ENCODE results near the gene INTS1.
"Not testable (repeated sequence)": the region's sequence is repeated elsewhere in the genome, so short reads cannot be mapped to it uniquely, and the experiment has no call there.

Gene INTS1

DNA sequence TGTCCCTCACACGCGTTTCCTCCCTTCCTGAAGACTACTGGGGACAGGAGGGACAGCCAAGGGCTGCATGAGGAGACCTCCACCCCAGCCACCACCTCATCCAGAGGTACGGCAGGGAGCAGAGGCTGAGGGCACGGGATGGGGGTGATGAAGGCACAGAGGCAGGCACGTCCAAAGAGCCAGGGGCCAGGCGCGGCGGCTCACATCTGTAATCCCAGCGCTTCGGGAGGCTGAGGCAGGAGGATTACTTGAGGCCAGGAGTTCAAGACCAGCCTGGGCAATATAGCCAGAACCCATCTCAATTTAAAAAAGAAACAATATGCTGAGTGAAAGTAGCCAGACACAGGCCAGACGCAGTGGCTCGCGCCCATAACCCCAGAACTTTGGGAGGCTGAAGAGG, 48.2 kb downstream of the INTS1 start:
- DNase-seq = no peak
- Mint-ChIP-seq H3K27me3 (peaks cover 38% of the 10 kb centered on the region), H3K9me3 (no peaks in the 10 kb centered on the region), H3K27ac (no peak overlapping the region), H3K36me3 (no peaks in the 10 kb centered on the region), H3K4me1 (peaks cover 7% of the 10 kb centered on the region), H3K4me3 (no peak overlapping the region)
- CTCF ChIA-PET = no interaction called here

- DNase-seq = no peak
- Mint-ChIP-seq H3K36me3 (no peaks in the 10 kb centered on the region), H3K9me3 (no peaks in the 10 kb centered on the region), H3K4me3 (no peak overlapping the region), H3K27me3 (peaks cover 33% of the 10 kb centered on the region), H3K27ac (no peak overlapping the region), H3K4me1 (peaks cover 7% of the 10 kb centered on the region)
- CTCF ChIA-PET = no interaction called here
These were observed 48.8 kb downstream of the INTS1 start for GRCh38 chr7:1455241-1455939.

DNA sequence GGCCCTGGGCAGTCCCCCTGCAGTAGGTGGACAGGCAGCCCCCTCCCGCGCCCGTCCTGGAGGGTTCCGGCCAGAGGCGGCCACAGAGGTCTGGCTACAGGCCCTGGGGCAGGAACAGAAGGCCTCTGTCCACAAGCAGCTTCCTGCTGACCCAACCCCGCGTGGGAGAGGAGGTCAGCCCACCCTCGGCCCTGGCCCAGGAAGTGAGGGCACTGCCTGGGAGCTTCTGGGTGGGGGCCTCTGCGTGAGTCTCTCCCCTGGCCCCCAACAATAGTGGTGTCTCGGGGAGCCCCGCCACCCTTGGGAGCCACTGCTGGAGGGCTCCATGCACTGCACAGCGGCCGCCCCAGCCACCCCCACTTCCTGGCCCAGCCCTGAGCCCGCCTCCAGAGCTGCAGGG, 49.6 kb downstream of the INTS1 start:
- no peak overlapping the region for H3K4me3 Mint-ChIP-seq
- H3K4me1 Mint-ChIP-seq = peaks cover 4% of the 10 kb centered on the region
- no peak for DNase-seq
- no peak overlapping the region for H3K27ac Mint-ChIP-seq
- CTCF ChIA-PET = no interaction called here
- no peaks in the 10 kb centered on the region for H3K36me3 Mint-ChIP-seq
- no peaks in the 10 kb centered on the region for H3K9me3 Mint-ChIP-seq
- H3K27me3 Mint-ChIP-seq = peaks cover 28% of the 10 kb centered on the region

GRCh38 chr7:1452205-1452604, 52.0 kb downstream of the INTS1 start:
- Mint-ChIP-seq H3K36me3 (no peaks in the 10 kb centered on the region), H3K4me1 (no peaks in the 10 kb centered on the region), H3K27ac (no peak overlapping the region), H3K27me3 (peaks cover 11% of the 10 kb centered on the region), H3K9me3 (no peaks in the 10 kb centered on the region), H3K4me3 (no peak overlapping the region)
- no peak for DNase-seq
- CTCF ChIA-PET = no interaction called here

GRCh38 chr7:1450987-1451386, 53.2 kb downstream of the INTS1 start:
- CTCF ChIA-PET = interaction anchor here (0.8 kb wide), 1 partner anchor 23 kb away, joined by 3 read pairs; no protein-coding TSS in a partner anchor
- Mint-ChIP-seq H3K4me1 (no peaks in the 10 kb centered on the region), H3K9me3 (no peaks in the 10 kb centered on the region), H3K4me3 (no peak overlapping the region), H3K27ac (no peak overlapping the region), H3K36me3 (no peaks in the 10 kb centered on the region), H3K27me3 (peaks cover 5% of the 10 kb centered on the region)
- DNase-seq = no peak

DNA sequence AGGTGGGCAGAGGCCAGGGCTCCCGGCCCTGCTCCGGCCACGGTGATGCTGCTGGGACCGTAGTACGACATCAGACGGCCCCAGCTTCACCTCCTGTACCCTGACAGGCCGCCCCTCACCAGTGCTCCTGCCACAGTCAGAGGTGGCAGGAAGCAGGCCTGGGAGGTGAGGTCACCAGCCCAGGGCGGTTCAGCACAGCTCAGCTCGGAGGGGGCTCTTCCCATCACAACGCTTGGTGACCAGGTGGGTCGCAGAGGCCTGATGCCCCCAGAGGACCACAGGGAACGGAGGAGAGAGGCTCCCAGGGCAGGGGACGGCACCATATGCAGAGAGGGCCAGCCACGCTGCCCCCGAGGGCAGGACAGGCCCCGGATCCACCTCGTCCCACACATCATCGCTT, 53.8 kb downstream of the INTS1 start:
- Mint-ChIP-seq H3K36me3 (no peaks in the 10 kb centered on the region), H3K4me3 (no peak overlapping the region), H3K27ac (no peak overlapping the region), H3K4me1 (no peaks in the 10 kb centered on the region), H3K27me3 (no peaks in the 10 kb centered on the region), H3K9me3 (no peaks in the 10 kb centered on the region)
- DNase-seq = no peak
- CTCF ChIA-PET = interaction anchor here (0.8 to 1.0 kb wide), 2 partner anchors 19 to 24 kb away, joined by 3 read pairs; no protein-coding TSS in a partner anchor

- Mint-ChIP-seq H3K4me1 (no peaks in the 10 kb centered on the region), H3K27me3 (no peaks in the 10 kb centered on the region), H3K9me3 (no peaks in the 10 kb centered on the region), H3K4me3 (no peak overlapping the region), H3K27ac (no peak overlapping the region), H3K36me3 (no peaks in the 10 kb centered on the region)
- DNase-seq = no peak
- CTCF ChIA-PET = interaction anchor here (1.0 kb wide), 1 partner anchor 18 kb away, joined by 3 read pairs; no protein-coding TSS in a partner anchor
These were observed 54.2 kb downstream of the INTS1 start for GRCh38 chr7:1449951-1450350.

DNA sequence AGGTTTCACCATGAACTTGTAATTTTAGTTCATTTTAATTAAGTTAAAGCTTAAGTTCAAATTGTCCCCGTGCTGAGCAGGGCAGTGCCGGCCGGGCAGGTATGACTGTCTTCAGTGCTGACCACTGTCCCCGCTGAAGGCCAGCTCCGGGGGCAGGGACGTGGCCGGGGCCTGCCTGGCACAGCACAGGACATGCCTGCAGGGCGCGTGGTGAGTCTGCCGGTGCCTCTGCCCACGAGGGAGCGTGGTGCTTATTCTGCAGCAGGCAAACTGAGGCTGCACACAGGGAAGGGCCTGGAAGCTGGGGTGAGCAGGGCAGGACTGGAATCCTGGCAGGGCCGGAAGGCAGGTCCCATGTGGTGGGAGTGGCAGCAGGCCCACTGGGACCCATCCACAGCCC, 54.7 kb downstream of the INTS1 start:
- H3K4me1 Mint-ChIP-seq = no peaks in the 10 kb centered on the region
- CTCF ChIA-PET = interaction anchor here (1.0 kb wide), 1 partner anchor 18 kb away, joined by 3 read pairs; no protein-coding TSS in a partner anchor
- no peaks in the 10 kb centered on the region for H3K27me3 Mint-ChIP-seq
- no peak overlapping the region for H3K27ac Mint-ChIP-seq
- H3K9me3 Mint-ChIP-seq = no peaks in the 10 kb centered on the region
- no peak for DNase-seq
- H3K36me3 Mint-ChIP-seq = no peaks in the 10 kb centered on the region
- H3K4me3 Mint-ChIP-seq = no peak overlapping the region

- H3K9me3 Mint-ChIP-seq = no peaks in the 10 kb centered on the region
- H3K36me3 Mint-ChIP-seq = no peaks in the 10 kb centered on the region
- H3K27ac Mint-ChIP-seq = no peak overlapping the region
- no peaks in the 10 kb centered on the region for H3K27me3 Mint-ChIP-seq
- no peaks in the 10 kb centered on the region for H3K4me1 Mint-ChIP-seq
- H3K4me3 Mint-ChIP-seq = no peak overlapping the region
- CTCF ChIA-PET = no interaction called here
- DNase-seq = no peak
These were observed 55.2 kb downstream of the INTS1 start for GRCh38 chr7:1448958-1449357.

- no peak overlapping the region for H3K27ac Mint-ChIP-seq
- DNase-seq = no peak
- H3K4me3 Mint-ChIP-seq = no peak overlapping the region
- no peaks in the 10 kb centered on the region for H3K4me1 Mint-ChIP-seq
- H3K27me3 Mint-ChIP-seq = no peaks in the 10 kb centered on the region
- no peaks in the 10 kb centered on the region for H3K36me3 Mint-ChIP-seq
- CTCF ChIA-PET = interaction anchor here (1.1 kb wide), 1 partner anchor 21 kb away, joined by 3 read pairs; no protein-coding TSS in a partner anchor
- no peaks in the 10 kb centered on the region for H3K9me3 Mint-ChIP-seq
These were observed 56.5 kb downstream of the INTS1 start for GRCh38 chr7:1447551-1448244.

DNA sequence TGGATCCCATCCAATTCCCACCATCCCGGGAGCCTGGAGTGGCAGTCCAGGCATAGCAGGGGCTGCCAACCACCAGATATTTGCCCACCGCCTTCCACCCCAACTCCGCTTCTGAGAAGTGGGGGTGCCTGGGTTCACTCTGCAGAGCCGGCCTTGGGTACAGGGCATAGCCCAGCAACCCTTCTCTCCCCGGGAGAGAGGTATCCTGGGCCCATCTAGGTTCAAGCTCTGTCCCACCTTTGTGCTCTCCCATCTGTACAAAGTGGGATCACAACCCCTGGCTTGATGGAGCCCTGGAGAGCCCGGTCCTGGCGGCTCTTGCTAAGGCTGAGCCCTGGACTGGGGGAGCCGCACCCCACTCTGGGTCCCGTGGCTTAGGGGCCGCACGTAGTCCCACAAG, 57.1 kb downstream of the INTS1 start:
- Mint-ChIP-seq H3K27me3 (no peaks in the 10 kb centered on the region), H3K9me3 (no peaks in the 10 kb centered on the region), H3K36me3 (no peaks in the 10 kb centered on the region), H3K4me1 (no peaks in the 10 kb centered on the region), H3K27ac (no peak overlapping the region), H3K4me3 (no peak overlapping the region)
- CTCF ChIA-PET = no interaction called here
- no peak for DNase-seq

DNA sequence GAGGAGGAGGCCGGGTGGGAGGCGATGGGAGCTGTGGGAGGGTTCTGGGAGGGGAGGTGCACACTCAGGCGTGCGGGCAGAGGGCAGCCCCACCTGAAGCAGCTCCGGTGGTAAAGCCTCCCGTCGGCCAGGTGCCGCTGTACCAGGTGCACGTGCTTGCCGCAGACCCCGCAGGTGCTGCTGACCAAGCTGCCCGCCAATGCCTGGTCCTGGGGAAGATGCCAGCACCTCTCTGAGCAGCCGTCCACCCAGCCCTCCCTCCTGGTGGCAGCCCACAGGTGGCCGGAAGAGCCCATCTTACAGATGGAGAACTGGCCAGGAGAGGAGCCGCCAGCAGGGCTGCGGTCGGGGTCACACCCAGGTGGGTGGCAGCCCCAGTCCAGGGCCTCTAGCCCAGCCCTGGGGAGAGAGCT, 57.6 kb downstream of the INTS1 start:
- no peak overlapping the region for H3K4me3 Mint-ChIP-seq
- DNase-seq = no peak
- no peaks in the 10 kb centered on the region for H3K4me1 Mint-ChIP-seq
- no peaks in the 10 kb centered on the region for H3K27me3 Mint-ChIP-seq
- no peak overlapping the region for H3K27ac Mint-ChIP-seq
- H3K9me3 Mint-ChIP-seq = no peaks in the 10 kb centered on the region
- no peaks in the 10 kb centered on the region for H3K36me3 Mint-ChIP-seq
- CTCF ChIA-PET = no interaction called here

GRCh38 chr7:1446026-1446425, 58.2 kb downstream of the INTS1 start:
- H3K27ac Mint-ChIP-seq, H3K4me1 Mint-ChIP-seq: not testable (repeated sequence)

DNA sequence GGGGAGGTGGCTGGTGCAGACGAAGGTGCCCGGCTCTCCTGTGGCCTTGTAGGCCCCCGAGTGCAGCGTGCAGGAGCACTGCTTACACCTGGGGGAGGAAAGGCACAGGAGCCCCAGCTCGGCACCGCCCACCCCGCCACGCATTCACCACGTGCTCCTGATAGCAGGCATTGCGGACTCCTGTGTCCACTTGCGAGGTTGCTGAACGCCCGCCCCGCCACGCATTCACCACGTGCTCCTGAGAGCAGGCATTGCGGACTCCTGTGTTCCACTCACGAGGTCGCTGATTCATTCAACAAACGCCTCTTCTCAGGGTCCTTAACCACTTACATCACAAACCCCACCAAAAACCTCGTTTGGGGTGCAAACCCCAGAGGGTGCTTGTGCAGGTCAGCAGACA, 58.8 kb downstream of the INTS1 start:
- Mint-ChIP-seq H3K4me1 (no peaks in the 10 kb centered on the region), H3K36me3 (no peaks in the 10 kb centered on the region), H3K9me3 (no peaks in the 10 kb centered on the region), H3K27me3 (no peaks in the 10 kb centered on the region), H3K4me3 (no peak overlapping the region), H3K27ac (no peak overlapping the region)
- CTCF ChIA-PET = no interaction called here
- no peak for DNase-seq

More at GRCh38 chr7:1446026-1446425, 58.2 kb downstream of the INTS1 start:
- H3K27me3 Mint-ChIP-seq, H3K4me3 Mint-ChIP-seq, DNase-seq, CTCF ChIA-PET, H3K36me3 Mint-ChIP-seq, H3K9me3 Mint-ChIP-seq: not testable (repeated sequence)

GRCh38 chr7:1444925-1445322, 59.3 kb downstream of the INTS1 start:
- Mint-ChIP-seq H3K4me1 (no peaks in the 10 kb centered on the region), H3K36me3 (no peaks in the 10 kb centered on the region), H3K4me3 (no peak overlapping the region), H3K27me3 (no peaks in the 10 kb centered on the region), H3K9me3 (no peaks in the 10 kb centered on the region), H3K27ac (no peak overlapping the region)
- CTCF ChIA-PET = no interaction called here
- no peak for DNase-seq
